Vagina (tissue), 2 donors: ENCODE results near the gene BRINP3. TPM values are rescaled to one million over a fixed set of nuclear protein-coding genes. Genes with fewer than 3 reads are reported as not detected.

Experiments
- DNase-seq, 2 donors: peaks; one replicate each; pipeline ENCODE4 v3.0.0-alpha.2; 2017; ENCODE audit errors: extremely low spot score in 2 of 2
- H3K27ac ChIP-seq: fragments of 200-600 bp; sonication (generic); one replicate; pipeline ENCODE4 v1.5.1; 2019
- H3K27me3 ChIP-seq: fragments of 200-600 bp; sonication (generic); one replicate; pipeline ENCODE4 v1.5.1; 2019
- H3K36me3 ChIP-seq, 2 donors: fragments of 200-600 bp; sonication (generic); one replicate each; pipeline ENCODE4 v1.5.1; 2017 to 2019
- H3K4me1 ChIP-seq: fragments of 200-600 bp; sonication (generic); one replicate; pipeline ENCODE4 v1.5.1; 2019
- H3K4me3 ChIP-seq, 2 donors: fragments of 200-600 bp; sonication (generic); 1 replicate in 1 of 2; 2 replicates in 1 of 2; pipeline ENCODE4 v1.5.1; 2016 to 2019
- H3K9me3 ChIP-seq: fragments of 200-600 bp; sonication (generic); one replicate; pipeline ENCODE4 v1.5.1; 2019
- CTCF ChIP-seq, 3 experiments: fragments of 450-650 bp in 2 of 3; fragments of 200-600 bp in 1 of 3; sonication (generic) in 1 of 3; IDR thresholded peaks; one replicate each; pipeline ENCODE4 v1.5.1; 2017 to 2019; ENCODE audit warnings: antibody characterized with exemption in 3 of 3, mild to moderate bottlenecking in 2 of 3, moderate library complexity in 2 of 3
- POLR2A ChIP-seq, 2 donors: fragments of 450-650 bp; IDR thresholded peaks; one replicate each; pipeline ENCODE4 v1.6.1; 2017; ENCODE audit warnings: antibody characterized with exemption in 2 of 2, mild to moderate bottlenecking in 2 of 2, moderate library complexity in 2 of 2
- POLR2AphosphoS5 ChIP-seq, 2 donors: sonication (generic); formaldehyde crosslinking; IDR thresholded peaks; one replicate each; pipeline ENCODE4 v1.9.0; 2017; ENCODE audit warnings: antibody characterized with exemption in 2 of 2, mild to moderate bottlenecking in 2 of 2, low read depth in 1 of 2; ENCODE audit not compliant: insufficient read depth in 1 of 2
- intact Hi-C: fragments of 100-400 bp; cut with DNase I; formaldehyde crosslinking; loops from one replicate; pipeline ENCODE4 v1.15.1; 2023
- total RNA-seq: library from RNA; depleted of rRNA; stranded (reverse); fragments of >200 nt; gene quantifications from one replicate; pipeline ENCODE4 v1.2.3, GENCODE V29; 2016

BRINP3 gene
- total RNA-seq, 1 donor from 2014 or later: not detected

GRCh38 chr1:190491404-190491803 lies 13.7 kb upstream of the BRINP3 start:
- TF ChIP-seq POLR2A (IDR thresholded peaks at IDR 0.05) (no peak), CTCF (IDR thresholded peaks at IDR 0.05) (no peak), POLR2AphosphoS5 (IDR thresholded peaks at IDR 0.05; ENCODE audit: insufficient read depth in 1 of 2, low read depth in 1 of 2) (no peak)
- no peaks in the 10 kb centered on the region for H3K36me3 ChIP-seq
- H3K27ac ChIP-seq: no peak overlapping the region
- no peak overlapping the region for H3K4me3 ChIP-seq
- no peaks in the 10 kb centered on the region for H3K4me1 ChIP-seq
- DNase-seq: no peak
- intact Hi-C loops: no loop called here
- H3K27me3 ChIP-seq: no peaks in the 10 kb centered on the region
- H3K9me3 ChIP-seq: no peaks in the 10 kb centered on the region

- TF ChIP-seq POLR2A (IDR thresholded peaks at IDR 0.05): no peak
- no peak for TF ChIP-seq CTCF (IDR thresholded peaks at IDR 0.05)
- TF ChIP-seq POLR2AphosphoS5 (IDR thresholded peaks at IDR 0.05; ENCODE audit: insufficient read depth in 1 of 2, low read depth in 1 of 2): no peak
- Histone ChIP-seq H3K4me1 (no peaks in the 10 kb centered on the region), H3K9me3 (no peaks in the 10 kb centered on the region), H3K27ac (no peak overlapping the region), H3K27me3 (no peaks in the 10 kb centered on the region), H3K4me3 (no peak overlapping the region), H3K36me3 (no peaks in the 10 kb centered on the region)
- intact Hi-C loops: no loop called here
- no peak for DNase-seq
Measured at GRCh38 chr1:190484045-190484444, 6.4 kb upstream of the BRINP3 start.

GRCh38 chr1:190480231-190480630 lies 2.6 kb upstream of the BRINP3 start:
- Histone ChIP-seq H3K27me3 (no peaks in the 10 kb centered on the region), H3K36me3 (no peaks in the 10 kb centered on the region), H3K9me3 (no peaks in the 10 kb centered on the region), H3K27ac (no peak overlapping the region), H3K4me3 (no peak overlapping the region), H3K4me1 (peaks cover 13% of the 10 kb centered on the region)
- TF ChIP-seq POLR2A (IDR thresholded peaks at IDR 0.05) (no peak), CTCF (IDR thresholded peaks at IDR 0.05) (no peak), POLR2AphosphoS5 (IDR thresholded peaks at IDR 0.05; ENCODE audit: insufficient read depth in 1 of 2, low read depth in 1 of 2) (no peak)
- DNase-seq: no peak
- intact Hi-C loops: no loop called here

GRCh38 chr1:190479516-190479915 lies 1.9 kb upstream of the BRINP3 start:
- Histone ChIP-seq H3K36me3 (no peaks in the 10 kb centered on the region), H3K27me3 (no peaks in the 10 kb centered on the region), H3K27ac (no peak overlapping the region), H3K9me3 (no peaks in the 10 kb centered on the region), H3K4me1 (peaks cover 13% of the 10 kb centered on the region), H3K4me3 (no peak overlapping the region)
- intact Hi-C loops: no loop called here
- DNase-seq: no peak
- TF ChIP-seq POLR2AphosphoS5 (IDR thresholded peaks at IDR 0.05; ENCODE audit: insufficient read depth in 1 of 2, low read depth in 1 of 2) (no peak), POLR2A (IDR thresholded peaks at IDR 0.05) (no peak), CTCF (IDR thresholded peaks at IDR 0.05) (no peak)

GRCh38 chr1:190479050-190479397 lies 1.4 kb upstream of the BRINP3 start:
- Histone ChIP-seq H3K27me3 (no peaks in the 10 kb centered on the region), H3K9me3 (no peaks in the 10 kb centered on the region), H3K27ac (no peak overlapping the region), H3K36me3 (no peaks in the 10 kb centered on the region), H3K4me1 (peaks cover 13% of the 10 kb centered on the region), H3K4me3 (peak overlapping the region in 1 of 2 donors; percentile 3)
- intact Hi-C loops: no loop called here
- DNase-seq: no peak
- no peak for TF ChIP-seq POLR2A (IDR thresholded peaks at IDR 0.05)
